Activated naive CD8-positive, alpha-beta T cell treated with anti-CD3 and anti-CD28 coated beads, Interleukin-2, amount 50 U/mL, for 24 hours (primary cell): ENCODE measurements around the gene C11orf86.
"Not testable (repeated sequence)": the region's sequence is repeated elsewhere in the genome, so short reads cannot be mapped to it uniquely, and the experiment has no call there.

Experiments
- ATAC-seq: fragments of 150-1000 bp; cut with Tn5 transposase; one replicate; pipeline ENCODE4 v1.10.0; 2021
- DNase-seq: peaks from one replicate; pipeline ENCODE4 v3.0.0; 2021
- H3K27ac Mint-ChIP-seq: one replicate; pipeline ENCODE4 v1.8.0; 2021; ENCODE audit warnings: mild to moderate bottlenecking, mixed read lengths
- H3K27me3 Mint-ChIP-seq: one replicate; pipeline ENCODE4 v1.8.0; 2021; ENCODE audit warnings: mixed read lengths
- H3K36me3 Mint-ChIP-seq: one replicate; pipeline ENCODE4 v1.8.0; 2021; ENCODE audit warnings: low read depth, mixed read lengths
- H3K4me1 Mint-ChIP-seq: one replicate; pipeline ENCODE4 v1.8.0; 2021; ENCODE audit warnings: mixed read lengths
- H3K4me3 Mint-ChIP-seq: one replicate; pipeline ENCODE4 v1.8.0; 2021; ENCODE audit warnings: mild to moderate bottlenecking, moderate library complexity, mixed read lengths
- H3K9me3 Mint-ChIP-seq: one replicate; pipeline ENCODE4 v1.8.0; 2021; ENCODE audit warnings: mixed read lengths

C11orf86 gene

DNA sequence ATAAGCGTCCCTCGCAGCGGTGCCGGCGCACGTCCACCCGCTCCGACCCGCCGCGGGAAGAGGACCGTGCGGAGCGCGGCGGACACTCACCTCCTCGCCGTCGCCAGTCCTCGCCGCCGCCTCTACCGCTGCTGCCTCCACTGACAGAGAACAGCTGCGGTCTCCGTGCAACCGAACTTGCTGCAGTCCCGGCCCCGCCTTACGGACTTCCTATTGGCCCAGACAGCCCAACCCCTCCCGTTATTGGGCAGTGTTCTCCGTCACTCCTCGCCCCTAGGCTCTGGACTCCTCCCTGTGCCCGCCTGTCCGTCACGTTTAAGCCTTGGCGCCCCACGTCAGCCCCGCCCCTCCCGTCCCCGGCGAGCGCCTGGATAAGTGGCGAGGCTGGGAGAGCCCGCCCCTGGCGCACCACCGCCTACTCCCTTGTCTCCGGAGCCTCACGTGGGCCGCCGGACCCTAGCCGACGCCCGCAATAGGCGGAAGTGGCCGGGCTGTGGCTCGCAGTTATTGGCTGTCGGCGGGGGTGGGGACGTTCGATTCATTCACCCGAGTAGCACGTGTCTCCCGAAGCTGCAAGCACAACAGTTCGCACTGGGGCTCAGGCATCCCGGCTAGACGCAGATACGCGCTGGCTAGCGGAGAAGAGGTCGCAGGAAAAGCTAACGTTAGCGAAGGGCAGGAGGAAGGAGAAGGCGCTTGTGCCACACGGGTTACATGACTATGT, 16.7 kb upstream of the C11orf86 start, which contains the start of gene PC:
Gene PC (minus strand): TSS at position 152 of the 724 bp plus-strand sequence. CDS start 86,224 bp downstream, outside the sequence.
- no peaks in the 10 kb centered on the region for H3K36me3 Mint-ChIP-seq
- ATAC-seq, result peak; percentile 98
- peak within 1 kb of the TSS; percentile 97 for H3K27ac Mint-ChIP-seq
- no peaks in the 10 kb centered on the region for H3K9me3 Mint-ChIP-seq
- peaks cover 24% of the 10 kb centered on the region for H3K4me1 Mint-ChIP-seq
- peaks cover 1% of the 10 kb centered on the region for H3K27me3 Mint-ChIP-seq
- peak; percentile 97 for DNase-seq
- H3K4me3 Mint-ChIP-seq, result peak within 1 kb of the TSS; percentile 78

DNA sequence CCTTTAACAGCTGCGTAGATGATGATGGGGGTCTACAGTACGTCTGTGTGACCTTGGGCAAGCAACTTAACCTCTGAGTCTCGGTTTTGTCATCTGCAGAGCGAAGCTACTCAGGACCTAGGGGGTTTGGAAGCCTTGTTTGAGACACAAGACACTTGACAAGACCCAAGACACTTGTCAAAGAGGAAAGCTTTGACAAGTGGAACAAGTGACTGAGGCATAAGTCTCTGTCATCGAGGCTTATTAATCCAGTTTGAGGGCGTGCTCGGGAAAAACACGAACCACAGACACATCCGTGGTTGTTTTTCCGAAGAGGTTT, 16.2 kb upstream of the C11orf86 start:
- DNase-seq, result no peak
- peak; percentile 25 for ATAC-seq
- H3K27me3 Mint-ChIP-seq, result peaks cover 1% of the 10 kb centered on the region
- peak overlapping the region; percentile 97 for H3K27ac Mint-ChIP-seq
- no peaks in the 10 kb centered on the region for H3K9me3 Mint-ChIP-seq
- H3K4me1 Mint-ChIP-seq, result peaks cover 24% of the 10 kb centered on the region
- H3K4me3 Mint-ChIP-seq, result peak overlapping the region; percentile 78
- no peaks in the 10 kb centered on the region for H3K36me3 Mint-ChIP-seq

- H3K36me3 Mint-ChIP-seq, H3K27ac Mint-ChIP-seq, ATAC-seq, H3K27me3 Mint-ChIP-seq, H3K4me3 Mint-ChIP-seq, DNase-seq, H3K9me3 Mint-ChIP-seq: not testable (repeated sequence)
- peaks cover 21% of the 10 kb centered on the region for H3K4me1 Mint-ChIP-seq
Observed at GRCh38 chr11:66961691-66962213, 13.4 kb upstream of the C11orf86 start.

- Mint-ChIP-seq H3K9me3 (no peaks in the 10 kb centered on the region), H3K4me3 (no peak overlapping the region), H3K36me3 (no peaks in the 10 kb centered on the region), H3K4me1 (peaks cover 17% of the 10 kb centered on the region), H3K27ac (no peak overlapping the region), H3K27me3 (peaks cover 7% of the 10 kb centered on the region)
- ATAC-seq (no peak), DNase-seq (no peak)
Observed at GRCh38 chr11:66962247-66962646, 12.9 kb upstream of the C11orf86 start.

DNA sequence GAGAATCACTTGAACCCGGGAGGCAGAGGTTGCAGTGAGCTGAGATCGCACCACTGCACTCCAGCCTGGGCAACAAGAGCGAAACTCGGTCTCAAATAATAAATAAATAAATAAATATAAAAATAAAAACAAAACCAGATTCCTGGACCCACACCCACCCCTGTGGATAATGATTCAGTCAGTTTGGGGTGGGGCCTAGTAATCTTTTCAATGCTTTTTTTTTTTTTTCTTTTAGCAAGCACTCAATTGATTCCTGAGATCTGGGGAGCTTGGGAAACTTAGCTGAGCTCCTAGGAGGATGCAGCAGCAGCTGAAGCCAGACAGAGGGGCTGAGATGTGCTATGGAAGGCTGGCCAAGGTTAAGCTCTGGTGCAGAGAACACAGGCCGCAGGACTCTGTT, 12.3 kb upstream of the C11orf86 start:
- no peak overlapping the region for H3K27ac Mint-ChIP-seq
- no peaks in the 10 kb centered on the region for H3K9me3 Mint-ChIP-seq
- no peak overlapping the region for H3K4me3 Mint-ChIP-seq
- H3K36me3 Mint-ChIP-seq, result no peaks in the 10 kb centered on the region
- peaks cover 12% of the 10 kb centered on the region for H3K4me1 Mint-ChIP-seq
- peaks cover 7% of the 10 kb centered on the region for H3K27me3 Mint-ChIP-seq
- DNase-seq (no peak), ATAC-seq (no peak)

DNA sequence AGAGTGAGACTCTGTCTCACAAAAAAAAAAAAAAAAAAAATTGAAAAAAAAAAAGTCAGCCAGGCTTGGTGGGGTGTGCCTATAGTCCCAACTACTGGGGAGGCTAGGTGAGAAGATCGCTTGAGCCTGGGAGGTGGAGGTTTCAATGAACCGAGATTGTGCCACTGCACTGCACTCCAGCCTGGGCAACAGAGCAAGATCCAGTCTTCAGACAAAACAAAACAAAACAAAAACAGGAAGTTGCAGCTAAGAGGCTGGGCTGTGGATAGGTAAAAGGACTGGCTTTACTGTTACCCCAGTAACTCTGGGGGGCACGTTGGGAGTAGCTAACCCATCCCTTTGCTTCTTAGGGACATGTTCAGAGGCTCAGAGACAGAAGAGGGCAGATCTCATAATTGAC, 10.6 kb upstream of the C11orf86 start:
- no peak for ATAC-seq
- Mint-ChIP-seq H3K4me1 (peaks cover 1% of the 10 kb centered on the region), H3K27ac (no peak overlapping the region), H3K9me3 (no peaks in the 10 kb centered on the region), H3K4me3 (no peak overlapping the region), H3K36me3 (no peaks in the 10 kb centered on the region), H3K27me3 (peaks cover 7% of the 10 kb centered on the region)
- no peak for DNase-seq

DNA sequence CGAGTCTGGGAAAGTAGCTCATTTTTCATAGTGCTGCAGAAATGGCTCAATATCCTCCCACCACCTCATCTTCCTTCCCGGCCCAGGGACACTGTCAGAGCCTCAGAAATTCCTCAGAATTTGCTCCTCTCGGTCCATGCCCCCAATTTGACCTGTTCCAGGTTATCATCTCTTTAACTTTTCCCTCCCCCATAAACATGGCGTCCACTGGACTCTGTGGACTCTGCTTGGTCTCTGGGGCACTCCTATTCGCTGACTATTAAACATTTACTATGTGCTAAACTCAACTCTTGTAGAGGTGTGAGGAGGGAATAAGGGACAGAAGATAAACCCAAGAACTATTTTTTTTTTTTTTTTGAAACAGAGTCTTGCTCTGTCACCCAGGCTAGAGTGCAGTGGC, 8.8 kb upstream of the C11orf86 start:
- H3K27me3 Mint-ChIP-seq, result peaks cover 10% of the 10 kb centered on the region
- H3K4me1 Mint-ChIP-seq, result peaks cover 14% of the 10 kb centered on the region

GRCh38 chr11:66967670-66968425, 7.3 kb upstream of the C11orf86 start:
- DNase-seq (no peak), ATAC-seq (no peak)
- Mint-ChIP-seq H3K9me3 (no peaks in the 10 kb centered on the region), H3K27ac (no peak overlapping the region), H3K36me3 (no peaks in the 10 kb centered on the region), H3K27me3 (peaks cover 11% of the 10 kb centered on the region), H3K4me3 (no peak overlapping the region), H3K4me1 (peaks cover 17% of the 10 kb centered on the region)

More for the DNA sequence above, 8.8 kb upstream of the C11orf86 start:
- Mint-ChIP-seq H3K36me3 (no peaks in the 10 kb centered on the region), H3K27ac (no peak overlapping the region), H3K9me3 (no peaks in the 10 kb centered on the region), H3K4me3 (no peak overlapping the region)
- ATAC-seq, result no peak
- no peak for DNase-seq

- Mint-ChIP-seq H3K27ac (no peak overlapping the region), H3K4me3 (no peak overlapping the region), H3K27me3 (peaks cover 15% of the 10 kb centered on the region), H3K36me3 (no peaks in the 10 kb centered on the region), H3K9me3 (no peaks in the 10 kb centered on the region), H3K4me1 (peaks cover 17% of the 10 kb centered on the region)
- ATAC-seq (no peak), DNase-seq (no peak)
Observed at GRCh38 chr11:66969584-66970225, 5.4 kb upstream of the C11orf86 start.

DNA sequence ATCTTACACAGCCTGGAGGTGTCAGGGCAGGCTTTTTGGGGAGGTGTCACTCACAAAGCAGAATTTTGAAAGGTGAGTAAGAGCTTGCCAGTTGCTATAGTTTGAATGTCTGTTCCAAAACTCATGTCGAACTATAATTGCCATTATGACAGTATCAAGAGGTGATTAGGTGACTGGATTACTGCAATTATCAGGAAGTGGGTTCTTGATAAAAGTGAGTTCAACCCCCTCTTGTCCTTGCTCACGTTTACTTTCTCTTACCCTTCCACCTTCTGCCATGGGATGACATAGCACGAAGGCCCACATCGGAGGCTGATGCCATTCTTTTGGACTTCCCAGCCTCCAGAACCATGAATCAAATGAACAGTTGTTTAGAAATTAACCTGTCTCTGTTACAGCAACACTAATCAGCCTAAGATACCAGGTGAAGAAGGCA, 4.7 kb upstream of the C11orf86 start:
- no peak overlapping the region for H3K4me3 Mint-ChIP-seq
- ATAC-seq (peak; percentile 14), DNase-seq (no peak)
- H3K36me3 Mint-ChIP-seq, result no peaks in the 10 kb centered on the region
- peaks cover 17% of the 10 kb centered on the region for H3K4me1 Mint-ChIP-seq
- H3K27me3 Mint-ChIP-seq, result peaks cover 12% of the 10 kb centered on the region
- no peak overlapping the region for H3K27ac Mint-ChIP-seq
- H3K9me3 Mint-ChIP-seq, result no peaks in the 10 kb centered on the region

DNA sequence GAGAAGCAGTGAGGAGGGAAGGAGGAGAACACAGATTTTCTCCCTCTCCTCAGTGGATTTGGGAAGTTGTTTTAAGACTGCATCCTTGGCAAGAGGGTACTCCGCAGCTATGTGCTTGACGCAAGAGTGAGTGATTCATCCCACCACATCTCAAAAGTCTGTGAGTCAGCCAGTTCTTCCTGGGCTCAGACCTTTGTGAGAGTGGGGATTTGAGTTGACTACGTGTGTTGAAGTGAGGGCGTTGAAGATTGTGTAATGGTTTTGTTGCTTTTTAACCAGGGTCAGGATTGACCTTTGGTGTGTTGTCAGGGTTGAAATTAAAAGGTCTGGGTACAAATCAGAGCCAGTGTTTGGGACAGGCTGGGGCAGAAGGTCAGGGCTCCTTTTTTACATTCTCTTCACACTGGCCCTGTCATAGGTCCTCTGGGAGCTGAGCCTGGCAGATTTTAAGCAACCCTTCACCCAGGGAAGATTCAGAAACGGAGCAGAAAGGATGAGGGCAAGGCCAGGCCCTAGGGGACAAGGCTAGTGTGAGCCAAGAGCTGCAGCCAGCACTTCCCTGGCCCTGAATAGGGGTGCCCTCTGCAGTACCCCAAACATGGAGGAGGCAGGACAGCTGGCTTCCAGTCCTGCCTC, 4.2 kb upstream of the C11orf86 start:
- peaks cover 17% of the 10 kb centered on the region for H3K4me1 Mint-ChIP-seq
- H3K27ac Mint-ChIP-seq, result no peak overlapping the region
- H3K36me3 Mint-ChIP-seq, result no peaks in the 10 kb centered on the region
- ATAC-seq (peak; percentile 97), DNase-seq (peak; percentile 29)
- H3K4me3 Mint-ChIP-seq, result no peak overlapping the region
- no peaks in the 10 kb centered on the region for H3K9me3 Mint-ChIP-seq
- H3K27me3 Mint-ChIP-seq, result peaks cover 14% of the 10 kb centered on the region

GRCh38 chr11:66971488-66971887, 3.6 kb upstream of the C11orf86 start:
- Mint-ChIP-seq H3K27ac (no peak overlapping the region), H3K27me3 (peaks cover 12% of the 10 kb centered on the region), H3K9me3 (no peaks in the 10 kb centered on the region), H3K36me3 (no peaks in the 10 kb centered on the region), H3K4me3 (no peak overlapping the region), H3K4me1 (peaks cover 17% of the 10 kb centered on the region)
- DNase-seq, result no peak
- no peak for ATAC-seq

DNA sequence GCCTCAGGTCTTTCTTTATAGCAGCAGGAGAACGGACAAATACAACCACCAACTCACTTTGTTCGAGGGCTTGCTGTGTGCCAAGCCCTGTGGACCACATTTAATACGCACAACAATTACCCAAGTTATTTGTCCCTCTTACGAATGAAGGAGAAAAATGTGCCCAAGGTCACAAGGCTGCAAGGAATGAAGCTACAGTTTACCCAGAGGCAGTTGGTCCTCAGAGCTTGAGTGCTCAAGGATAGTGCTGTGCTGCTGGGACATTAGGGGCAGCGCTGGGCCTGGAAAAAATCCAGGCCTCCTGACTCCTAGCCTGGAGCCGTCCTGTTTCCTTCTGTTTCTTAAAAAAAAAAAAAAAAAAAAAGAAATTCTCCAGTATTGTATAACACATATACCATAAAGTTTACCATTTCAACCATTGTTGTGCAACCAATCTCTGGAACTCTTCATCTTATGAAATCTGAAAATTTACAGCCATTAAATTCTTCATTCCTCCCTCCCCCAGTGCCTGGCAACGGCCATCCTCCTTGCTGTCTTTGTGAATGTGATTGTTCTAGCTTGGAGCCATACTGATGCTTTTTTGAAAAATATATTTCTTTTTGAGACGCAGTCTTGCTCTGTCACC, 1.0 kb upstream of the C11orf86 start:
- ATAC-seq (no peak), DNase-seq (no peak)
- Mint-ChIP-seq H3K4me3 (no peak overlapping the region), H3K9me3 (no peaks in the 10 kb centered on the region), H3K27me3 (peaks cover 12% of the 10 kb centered on the region), H3K27ac (no peak overlapping the region), H3K36me3 (no peaks in the 10 kb centered on the region), H3K4me1 (peaks cover 17% of the 10 kb centered on the region)
